GM10266 (cell line): ENCODE data around the gene SPECC1L.

Experiments used
- DNase-seq: peaks from one replicate; pipeline ENCODE4 v3.0.0; 2012; ENCODE audit errors: extremely low spot score
- TF ChIP-seq, protein P1 (sequence below): IDR thresholded peaks from 2 replicates; pipeline ENCODE4 v1.5.1; 2012; ENCODE audit warnings: mild to moderate bottlenecking, low read depth; ENCODE audit not compliant: control insufficient read depth, insufficient read depth; ENCODE audit errors: missing control alignments

The SPECC1L gene

DNA sequence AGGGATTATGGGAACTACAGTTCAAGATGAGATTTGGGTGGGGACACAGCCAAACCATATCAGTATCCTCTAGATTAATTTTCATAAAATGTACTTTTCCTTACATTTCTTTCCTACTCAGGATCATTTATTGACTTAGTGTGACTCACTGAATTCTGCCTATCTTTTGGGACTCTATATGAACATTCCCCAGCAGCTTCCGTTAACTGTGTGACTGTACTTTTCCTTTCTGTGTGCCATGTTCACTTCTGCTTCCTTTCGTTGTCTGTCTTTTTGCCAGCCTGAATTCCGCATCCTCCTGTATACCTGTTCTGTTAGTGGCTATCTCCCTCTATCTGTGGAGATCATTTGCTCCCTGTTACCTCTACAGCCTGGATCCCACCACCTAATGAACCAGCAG is 48.8 kb downstream of the SPECC1L start:
- TF ChIP-seq, protein P1, sequence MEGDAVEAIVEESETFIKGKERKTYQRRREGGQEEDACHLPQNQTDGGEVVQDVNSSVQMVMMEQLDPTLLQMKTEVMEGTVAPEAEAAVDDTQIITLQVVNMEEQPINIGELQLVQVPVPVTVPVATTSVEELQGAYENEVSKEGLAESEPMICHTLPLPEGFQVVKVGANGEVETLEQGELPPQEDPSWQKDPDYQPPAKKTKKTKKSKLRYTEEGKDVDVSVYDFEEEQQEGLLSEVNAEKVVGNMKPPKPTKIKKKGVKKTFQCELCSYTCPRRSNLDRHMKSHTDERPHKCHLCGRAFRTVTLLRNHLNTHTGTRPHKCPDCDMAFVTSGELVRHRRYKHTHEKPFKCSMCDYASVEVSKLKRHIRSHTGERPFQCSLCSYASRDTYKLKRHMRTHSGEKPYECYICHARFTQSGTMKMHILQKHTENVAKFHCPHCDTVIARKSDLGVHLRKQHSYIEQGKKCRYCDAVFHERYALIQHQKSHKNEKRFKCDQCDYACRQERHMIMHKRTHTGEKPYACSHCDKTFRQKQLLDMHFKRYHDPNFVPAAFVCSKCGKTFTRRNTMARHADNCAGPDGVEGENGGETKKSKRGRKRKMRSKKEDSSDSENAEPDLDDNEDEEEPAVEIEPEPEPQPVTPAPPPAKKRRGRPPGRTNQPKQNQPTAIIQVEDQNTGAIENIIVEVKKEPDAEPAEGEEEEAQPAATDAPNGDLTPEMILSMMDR = no peak
- no peak for DNase-seq

DNA sequence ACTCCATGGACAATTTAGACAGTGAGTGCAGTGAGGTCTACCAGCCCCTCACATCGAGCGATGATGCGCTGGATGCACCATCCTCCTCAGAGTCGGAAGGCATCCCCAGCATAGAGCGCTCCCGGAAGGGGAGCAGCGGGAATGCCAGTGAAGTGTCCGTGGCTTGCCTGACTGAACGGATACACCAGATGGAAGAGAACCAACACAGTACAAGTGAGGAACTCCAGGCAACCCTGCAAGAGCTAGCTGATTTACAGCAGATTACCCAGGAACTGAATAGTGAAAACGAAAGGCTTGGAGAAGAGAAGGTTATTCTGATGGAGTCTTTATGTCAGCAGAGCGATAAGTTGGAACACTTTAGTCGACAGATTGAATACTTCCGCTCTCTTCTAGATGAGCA is 51.4 kb downstream of the SPECC1L start:
- TF ChIP-seq, protein P1 = no peak
- DNase-seq = no peak

DNA sequence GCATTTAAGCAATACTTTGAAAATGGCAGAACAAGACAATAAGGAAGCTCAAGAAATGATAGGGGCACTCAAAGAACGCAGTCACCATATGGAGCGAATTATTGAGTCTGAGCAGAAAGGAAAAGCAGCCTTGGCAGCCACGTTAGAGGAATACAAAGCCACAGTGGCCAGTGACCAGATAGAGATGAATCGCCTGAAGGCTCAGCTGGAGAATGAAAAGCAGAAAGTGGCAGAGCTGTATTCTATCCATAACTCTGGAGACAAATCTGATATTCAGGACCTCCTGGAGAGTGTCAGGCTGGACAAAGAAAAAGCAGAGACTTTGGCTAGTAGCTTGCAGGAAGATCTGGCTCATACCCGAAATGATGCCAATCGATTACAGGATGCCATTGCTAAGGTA is 51.9 kb downstream of the SPECC1L start:
- TF ChIP-seq, protein P1 = no peak
- DNase-seq = no peak

DNA sequence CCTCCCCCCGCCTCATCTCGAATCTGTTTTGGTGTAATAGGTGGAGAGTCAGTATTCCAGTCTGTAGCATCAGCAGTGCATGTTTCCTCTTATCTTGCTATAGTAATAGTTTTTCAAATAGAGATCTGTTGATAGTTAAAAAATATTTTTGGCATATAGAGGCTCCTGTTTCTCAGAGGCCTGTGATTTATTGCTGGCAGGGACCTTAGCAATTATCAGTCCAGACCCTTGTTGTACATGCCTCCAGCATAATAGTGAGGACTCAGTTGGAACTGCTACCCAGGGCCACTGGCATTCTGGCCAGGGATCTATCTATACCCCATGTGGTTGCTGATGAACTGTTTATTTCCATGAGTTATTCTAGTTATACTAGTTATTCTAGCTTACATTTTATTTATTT is 52.6 kb downstream of the SPECC1L start:
- TF ChIP-seq, protein P1 = no peak
- no peak for DNase-seq

DNA sequence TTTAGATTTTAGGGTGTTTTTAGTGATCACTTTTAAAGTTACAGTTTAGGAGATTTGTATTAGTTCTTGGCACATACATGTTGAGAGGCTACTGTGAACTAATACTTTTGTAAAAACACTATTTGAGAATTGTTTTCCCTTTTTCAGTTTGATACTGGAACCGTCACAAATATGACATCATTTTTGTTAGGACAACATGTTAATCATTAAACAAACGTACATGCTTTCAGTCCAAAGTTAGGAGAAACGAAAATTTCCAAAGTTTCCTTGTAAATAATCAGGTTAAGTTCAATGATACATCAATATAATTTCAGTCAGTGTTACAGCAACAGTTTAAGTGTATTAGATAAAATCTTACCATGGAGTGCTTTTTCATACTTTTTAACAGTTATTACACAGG is 53.1 kb downstream of the SPECC1L start:
- TF ChIP-seq, protein P1 = no peak

DNA sequence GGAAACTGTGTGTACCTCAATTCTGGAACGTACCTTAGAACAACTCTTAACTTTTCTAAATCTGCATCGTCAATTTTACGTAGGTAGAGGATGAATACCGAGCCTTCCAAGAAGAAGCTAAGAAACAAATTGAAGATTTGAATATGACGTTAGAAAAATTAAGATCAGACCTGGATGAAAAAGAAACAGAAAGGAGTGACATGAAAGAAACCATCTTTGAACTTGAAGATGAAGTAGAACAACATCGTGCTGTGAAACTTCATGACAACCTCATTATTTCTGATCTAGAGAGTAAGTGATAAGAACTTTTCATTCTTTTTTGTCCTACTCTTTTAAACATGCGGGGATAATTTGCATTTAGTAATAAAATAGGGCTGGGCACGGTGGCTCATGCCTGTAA is 53.5 kb downstream of the SPECC1L start:
- TF ChIP-seq, protein P1 = no peak
- no peak for DNase-seq

More for the DNA sequence above, 53.1 kb downstream of the SPECC1L start:
- no peak for DNase-seq

DNA sequence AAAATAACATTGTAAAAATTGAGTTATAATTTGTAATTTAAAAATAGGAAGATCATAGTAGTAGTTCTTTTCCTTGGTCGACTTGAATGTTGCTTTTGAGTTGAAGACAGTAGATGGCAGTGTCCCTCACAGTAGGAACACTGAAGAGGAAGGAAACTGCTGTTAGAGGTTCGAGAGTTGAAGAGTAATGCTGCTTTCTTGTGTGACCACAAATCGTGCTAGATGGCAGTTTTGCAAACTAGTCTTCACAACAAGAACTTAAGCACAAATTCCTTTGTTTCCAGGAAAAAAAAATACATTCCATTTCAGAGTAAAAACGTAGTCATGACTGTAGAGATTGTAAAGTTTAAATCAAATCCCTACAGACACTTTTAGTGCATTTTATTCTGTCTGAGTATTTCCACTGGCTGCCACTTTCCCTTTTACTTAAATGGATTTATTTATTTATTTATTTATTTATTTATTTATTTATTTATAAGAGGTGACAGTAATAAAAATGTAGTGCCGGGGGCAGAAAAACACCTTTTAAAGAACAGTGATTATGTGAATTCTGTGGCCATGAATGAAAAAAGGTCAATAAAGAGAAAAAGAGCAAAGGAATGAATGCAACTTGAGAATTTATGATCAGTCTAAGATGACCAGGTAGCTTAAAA is 54.6 kb downstream of the SPECC1L start:
- TF ChIP-seq, protein P1 = peak; percentile 75
- DNase-seq = peak; percentile 83
